ENCODE data around the gene LRRTM2.

The LRRTM2 gene

GRCh38 chr5:138878437-138879235, 3.5 kb upstream of the LRRTM2 start:
- no peak for DNase-seq

GRCh38 chr5:138876811-138877210, 1.7 kb upstream of the LRRTM2 start:
- no peak for DNase-seq

GRCh38 chr5:138875946-138876345, 811 bp upstream of the LRRTM2 start:
- no peak for DNase-seq

GRCh38 chr5:138875552-138875875, 379 bp upstream of the LRRTM2 start:
- no peak for DNase-seq

GRCh38 chr5:138874241-138874640, 894 bp downstream of the LRRTM2 start:
- no peak for DNase-seq

- DNase-seq: no peak
Observed at GRCh38 chr5:138873466-138874221, 1.5 kb downstream of the LRRTM2 start.

- DNase-seq: no peak
Observed at GRCh38 chr5:138872841-138873465, 2.2 kb downstream of the LRRTM2 start.

GRCh38 chr5:138870611-138871010, 4.5 kb downstream of the LRRTM2 start:
- DNase-seq: no peak

GRCh38 chr5:138869763-138870500, 5.2 kb downstream of the LRRTM2 start:
- no peak for DNase-seq

- DNase-seq: no peak
Observed at GRCh38 chr5:138869038-138869437, 6.1 kb downstream of the LRRTM2 start.

- no peak for DNase-seq
Observed at GRCh38 chr5:138867011-138867410, 8.1 kb downstream of the LRRTM2 start.

GRCh38 chr5:138853132-138853531, 22.0 kb downstream of the LRRTM2 start:
- DNase-seq: peak in 2 of 6 experiments; percentile 1 to 3

GRCh38 chr5:138850865-138851435, 24.2 kb downstream of the LRRTM2 start:
- no peak for DNase-seq

- DNase-seq: no peak
Observed at GRCh38 chr5:138849882-138850281, 25.3 kb downstream of the LRRTM2 start.

- no peak for DNase-seq
Observed at GRCh38 chr5:138849439-138849838, 25.7 kb downstream of the LRRTM2 start.

- DNase-seq: no peak
Observed at GRCh38 chr5:138844812-138845513, 30.2 kb downstream of the LRRTM2 start.

- no peak for DNase-seq
Observed at GRCh38 chr5:138844125-138844461, 31.0 kb downstream of the LRRTM2 start.

GRCh38 chr5:138843316-138844124, 31.6 kb downstream of the LRRTM2 start:
- no peak for DNase-seq

GRCh38 chr5:138841531-138841930, 33.6 kb downstream of the LRRTM2 start:
- no peak for DNase-seq

GRCh38 chr5:138840103-138840502, 35.0 kb downstream of the LRRTM2 start:
- no peak for DNase-seq

- DNase-seq: no peak
Observed at GRCh38 chr5:138837160-138837559, 38.0 kb downstream of the LRRTM2 start.
